Epithelial cell of prostate (primary cell): ENCODE data around the gene POFUT2.

Experiments
- DNase-seq: peaks from one replicate; pipeline ENCODE4 v3.0.0-alpha.2; 2011; ENCODE audit warnings: low read depth, low spot score
- H3K27ac ChIP-seq: fragments of 450-650 bp; 2 replicates; pipeline ENCODE4 v1.5.1; 2017; ENCODE audit warnings: mild to moderate bottlenecking

Gene POFUT2

GRCh38 chr21:45299864-45300785 is 12.4 kb upstream of the POFUT2 start:
- no peak for DNase-seq
- no peak overlapping the region for H3K27ac ChIP-seq

DNA sequence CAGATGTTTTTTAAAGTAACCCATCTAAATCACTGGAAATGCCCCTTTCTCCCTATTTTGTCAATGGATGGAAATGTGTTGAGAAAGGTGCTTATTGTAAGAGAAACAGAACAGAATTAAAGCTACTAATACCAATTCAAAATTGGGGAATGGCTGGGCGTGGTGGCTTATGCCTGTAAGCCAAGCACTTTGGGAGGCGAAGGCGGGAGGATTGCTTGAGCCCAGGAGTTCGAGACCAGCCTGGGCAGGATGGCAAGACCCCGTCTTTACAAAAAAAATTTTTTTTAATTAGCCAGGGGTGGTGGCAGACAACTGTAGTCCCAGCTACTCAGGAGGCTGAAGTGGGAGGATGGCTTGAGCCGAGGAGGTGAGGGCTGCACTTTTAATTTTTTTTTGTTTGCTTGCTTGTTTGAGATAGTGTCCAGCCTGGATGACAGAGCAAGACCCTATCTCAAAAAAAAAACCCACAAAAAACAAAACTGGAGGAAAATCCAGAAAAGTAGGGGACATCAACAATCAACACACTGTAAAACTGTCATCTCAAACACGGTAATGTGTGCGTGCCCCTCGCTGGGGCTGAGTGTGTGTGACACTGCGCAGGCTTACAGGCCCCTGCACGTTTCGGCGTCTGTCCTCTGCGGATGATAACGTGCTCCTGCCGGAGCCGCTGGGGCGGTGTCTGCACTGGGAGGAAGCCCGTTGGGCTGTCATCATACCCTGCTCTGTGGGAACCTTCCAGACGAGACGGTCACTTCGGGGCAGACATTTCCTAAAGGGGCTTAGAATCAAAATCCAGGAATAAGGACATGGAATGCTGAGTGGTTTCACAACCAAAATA is 11.6 kb upstream of the POFUT2 start:
- DNase-seq: no peak
- no peak overlapping the region for H3K27ac ChIP-seq

GRCh38 chr21:45297869-45298268 is 10.2 kb upstream of the POFUT2 start:
- DNase-seq: no peak
- H3K27ac ChIP-seq: no peak overlapping the region

GRCh38 chr21:45297329-45297728 is 9.6 kb upstream of the POFUT2 start:
- no peak for DNase-seq
- H3K27ac ChIP-seq: no peak overlapping the region

GRCh38 chr21:45296638-45297037 is 8.9 kb upstream of the POFUT2 start:
- DNase-seq: no peak
- H3K27ac ChIP-seq: no peak overlapping the region

- H3K27ac ChIP-seq: no peak overlapping the region
- DNase-seq: peak; percentile 10
These were observed 8.1 kb upstream of the POFUT2 start for GRCh38 chr21:45295576-45296365.

- no peak overlapping the region for H3K27ac ChIP-seq
- no peak for DNase-seq
These were observed 7.0 kb upstream of the POFUT2 start for GRCh38 chr21:45294509-45295291.

- no peak for DNase-seq
- no peak overlapping the region for H3K27ac ChIP-seq
These were observed 6.2 kb upstream of the POFUT2 start for GRCh38 chr21:45293726-45294401.

GRCh38 chr21:45293220-45293725 is 5.6 kb upstream of the POFUT2 start:
- no peak overlapping the region for H3K27ac ChIP-seq
- no peak for DNase-seq

- no peak for DNase-seq
- no peak overlapping the region for H3K27ac ChIP-seq
These were observed 4.9 kb upstream of the POFUT2 start for GRCh38 chr21:45292399-45293219.

- H3K27ac ChIP-seq: no peak overlapping the region
- DNase-seq: no peak
These were observed 4.1 kb upstream of the POFUT2 start for GRCh38 chr21:45291613-45292398.

GRCh38 chr21:45290948-45291612 is 3.4 kb upstream of the POFUT2 start:
- no peak for DNase-seq
- no peak overlapping the region for H3K27ac ChIP-seq

DNA sequence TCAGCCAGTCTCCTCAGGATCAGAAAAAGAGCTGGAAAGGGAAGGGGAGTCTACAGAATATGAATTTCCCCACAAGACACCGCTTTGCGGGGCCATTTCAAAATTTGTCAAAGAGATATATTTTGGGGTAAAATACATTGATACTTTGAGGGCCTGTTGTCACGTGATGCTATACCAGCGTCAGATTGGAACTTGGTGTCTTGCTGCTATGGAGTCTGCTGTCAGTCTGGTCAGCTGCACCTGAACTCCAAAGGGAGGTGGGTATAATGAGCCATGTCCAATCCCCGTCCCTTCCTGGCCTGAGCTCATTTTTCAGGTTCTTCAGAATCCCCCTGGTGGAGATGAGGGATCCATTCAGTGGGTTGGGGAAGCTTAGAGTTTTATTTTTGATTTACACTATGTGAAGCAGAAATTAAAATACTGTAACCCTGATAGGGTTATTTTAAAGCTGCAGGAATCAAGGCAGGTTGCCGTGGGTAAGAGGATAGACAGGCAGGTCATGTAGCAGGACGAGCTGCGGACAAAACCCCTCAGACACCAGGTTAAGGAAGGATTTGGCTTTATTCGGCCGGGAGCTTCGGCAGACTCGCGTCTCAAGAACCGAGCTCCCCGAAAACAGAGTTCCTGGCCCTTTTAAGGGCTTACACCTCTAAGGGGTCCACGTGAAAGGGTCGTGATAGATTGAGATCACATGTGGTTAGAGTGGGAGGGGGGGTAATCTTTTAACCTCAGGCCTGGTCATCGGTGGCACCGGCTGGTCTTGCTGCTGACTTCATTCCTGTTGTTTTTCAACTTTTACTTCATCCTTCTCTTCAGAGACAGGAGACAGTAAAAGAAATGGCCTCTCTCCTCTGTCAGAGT is 2.2 kb upstream of the POFUT2 start:
- DNase-seq: no peak
- no peak overlapping the region for H3K27ac ChIP-seq

- no peak for DNase-seq
These were observed 1.4 kb upstream of the POFUT2 start for GRCh38 chr21:45289134-45289533.

DNA sequence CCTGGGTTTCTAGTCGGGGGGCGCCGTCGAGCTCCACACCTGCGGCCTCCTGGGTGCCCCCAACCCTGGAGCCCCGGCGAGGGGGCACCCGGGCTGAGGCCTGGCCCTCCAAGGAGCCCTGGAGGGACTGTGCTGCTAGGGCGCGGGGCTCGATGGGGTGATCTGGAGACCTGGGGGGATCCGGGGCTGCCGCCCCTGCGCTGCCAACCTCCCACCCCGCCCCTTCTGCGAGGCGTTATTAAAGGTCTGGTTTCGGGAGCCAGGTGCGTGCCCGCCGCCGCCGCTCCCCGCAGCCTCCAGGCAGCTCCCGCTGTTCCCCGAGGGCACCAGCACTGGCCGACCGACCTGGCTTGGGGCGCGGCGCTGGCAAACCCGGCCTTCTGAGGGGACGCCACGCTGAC is 746 bp upstream of the POFUT2 start:
- H3K27ac ChIP-seq: no peak overlapping the region
- DNase-seq: no peak

More at GRCh38 chr21:45289134-45289533, 1.4 kb upstream of the POFUT2 start:
- H3K27ac ChIP-seq: no peak overlapping the region
